Measurements from ENCODE around the gene CCDC85B. TPM values are rescaled to one million over a fixed set of nuclear protein-coding genes. Genes with fewer than 3 reads are reported as not detected.

The CCDC85B gene
- total RNA-seq, 1 experiment from 2014 or later = 20.8 TPM

DNA sequence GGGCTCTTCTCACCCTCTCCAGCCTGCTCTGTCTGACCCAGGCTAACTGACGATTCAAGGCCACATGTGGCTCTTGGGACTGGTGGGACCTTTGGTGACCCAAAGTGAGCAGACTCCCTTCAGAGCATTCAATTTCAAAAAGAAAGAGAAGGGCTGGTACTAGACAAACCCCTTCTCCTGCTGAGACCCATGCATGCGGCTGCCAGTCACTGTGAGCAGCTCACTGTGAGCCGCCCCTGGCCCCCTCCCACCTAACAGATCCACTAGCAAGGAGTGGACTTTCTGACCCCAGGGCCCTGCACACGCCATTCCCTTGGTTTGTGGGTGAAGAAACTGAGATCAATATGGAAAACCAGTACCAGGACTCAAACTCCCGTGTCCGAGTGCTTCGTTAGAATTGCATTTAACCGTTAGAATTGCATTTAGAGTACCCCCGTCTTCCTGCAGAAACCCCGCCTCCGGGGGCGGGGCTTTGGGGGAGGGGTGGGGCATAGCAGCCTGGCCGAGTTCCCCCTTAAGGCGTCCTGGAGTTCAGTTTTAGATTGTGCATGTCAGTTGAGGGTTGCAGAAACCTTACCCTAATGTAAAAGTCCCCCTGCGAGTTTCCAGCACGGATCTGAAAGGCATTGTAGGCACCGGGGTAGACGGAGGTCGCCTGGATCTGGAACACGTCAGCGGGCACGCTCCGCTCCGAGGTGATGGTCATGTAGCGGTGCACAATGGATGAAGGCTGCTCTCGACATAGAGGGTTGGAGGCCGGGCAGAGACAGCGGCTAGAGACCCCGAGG lies 23.0 kb upstream of the CCDC85B start:
- H3K4me3 Mint-ChIP-seq (ENCODE audit: unreplicated experiment) = no peak overlapping the region
- peaks cover 6% of the 10 kb centered on the region for H3K4me1 Mint-ChIP-seq (ENCODE audit: insufficient read depth, unreplicated experiment)
- intact Hi-C loops (cut with micrococcal nuclease) = no loop called here
- no peaks in the 10 kb centered on the region for H3K9me3 Mint-ChIP-seq (ENCODE audit: unreplicated experiment)
- DNase-seq (ENCODE audit: unreplicated experiment) = no peak
- H3K27me3 Mint-ChIP-seq (ENCODE audit: insufficient read depth, unreplicated experiment) = no peaks in the 10 kb centered on the region
- peaks cover 29% of the 10 kb centered on the region for H3K36me3 Mint-ChIP-seq (ENCODE audit: insufficient read depth, unreplicated experiment)
- ChIA-PET POLR2A (interaction anchor here (0.8 kb wide), 1 partner anchor 9 kb away, joined by 4 read pairs; the partner anchor contains the start of gene CFL1), CTCF (interaction anchor here (0.8 to 1.3 kb wide), 2 partner anchors 17 to 20 kb away, joined by 3 to 4 read pairs; partner anchors contain the start of gene FIBP)
- TF ChIP-seq, protein P1, sequence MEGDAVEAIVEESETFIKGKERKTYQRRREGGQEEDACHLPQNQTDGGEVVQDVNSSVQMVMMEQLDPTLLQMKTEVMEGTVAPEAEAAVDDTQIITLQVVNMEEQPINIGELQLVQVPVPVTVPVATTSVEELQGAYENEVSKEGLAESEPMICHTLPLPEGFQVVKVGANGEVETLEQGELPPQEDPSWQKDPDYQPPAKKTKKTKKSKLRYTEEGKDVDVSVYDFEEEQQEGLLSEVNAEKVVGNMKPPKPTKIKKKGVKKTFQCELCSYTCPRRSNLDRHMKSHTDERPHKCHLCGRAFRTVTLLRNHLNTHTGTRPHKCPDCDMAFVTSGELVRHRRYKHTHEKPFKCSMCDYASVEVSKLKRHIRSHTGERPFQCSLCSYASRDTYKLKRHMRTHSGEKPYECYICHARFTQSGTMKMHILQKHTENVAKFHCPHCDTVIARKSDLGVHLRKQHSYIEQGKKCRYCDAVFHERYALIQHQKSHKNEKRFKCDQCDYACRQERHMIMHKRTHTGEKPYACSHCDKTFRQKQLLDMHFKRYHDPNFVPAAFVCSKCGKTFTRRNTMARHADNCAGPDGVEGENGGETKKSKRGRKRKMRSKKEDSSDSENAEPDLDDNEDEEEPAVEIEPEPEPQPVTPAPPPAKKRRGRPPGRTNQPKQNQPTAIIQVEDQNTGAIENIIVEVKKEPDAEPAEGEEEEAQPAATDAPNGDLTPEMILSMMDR (IDR thresholded peaks at IDR 0.05; ENCODE audit: unreplicated experiment) = no peak
- no peak overlapping the region for H3K27ac Mint-ChIP-seq (ENCODE audit: low read depth, unreplicated experiment)
- BruUV-seq (replicated peaks) = no TSS peak

DNA sequence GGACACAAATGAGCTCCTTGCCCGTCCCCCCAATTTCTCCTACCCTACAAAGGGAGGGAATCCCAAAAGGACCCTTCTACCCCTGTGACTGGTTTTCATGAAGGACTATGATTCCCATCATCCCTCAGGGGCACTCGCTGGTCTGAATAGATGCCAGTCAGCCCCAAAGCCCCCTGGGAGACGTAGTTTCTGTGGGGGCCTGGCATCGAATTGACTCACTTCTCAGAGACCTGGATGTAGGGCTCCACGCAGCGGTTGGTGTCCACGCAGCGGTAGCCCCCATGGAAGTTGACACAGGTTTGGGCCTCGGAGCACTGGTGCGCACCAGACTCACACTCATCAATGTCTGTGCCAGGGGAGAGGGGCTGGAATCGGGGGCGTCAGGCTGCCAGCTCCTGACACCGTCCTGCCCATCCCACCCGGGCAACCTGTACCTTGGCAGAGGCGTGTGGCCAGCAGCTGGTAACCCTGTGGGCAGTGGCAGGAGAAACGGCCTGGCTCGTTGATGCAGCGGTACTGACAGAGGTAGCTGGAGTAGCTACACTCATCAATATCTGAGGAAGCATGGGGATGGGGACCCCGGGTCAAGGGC lies 22.3 kb upstream of the CCDC85B start:
- Mint-ChIP-seq H3K27ac (ENCODE audit: low read depth, unreplicated experiment) (no peak overlapping the region), H3K36me3 (ENCODE audit: insufficient read depth, unreplicated experiment) (peaks cover 29% of the 10 kb centered on the region), H3K9me3 (ENCODE audit: unreplicated experiment) (no peaks in the 10 kb centered on the region), H3K4me3 (ENCODE audit: unreplicated experiment) (no peak overlapping the region), H3K4me1 (ENCODE audit: insufficient read depth, unreplicated experiment) (peaks cover 4% of the 10 kb centered on the region), H3K27me3 (ENCODE audit: insufficient read depth, unreplicated experiment) (no peaks in the 10 kb centered on the region)
- ChIA-PET POLR2A (interaction anchor here (1.0 to 4.6 kb wide), 4 partner anchors 9 to 52 kb away, joined by 3 to 57 read pairs (median 15); partner anchors contain the start of genes CCDC85B, CFL1, FIBP and MUS81), CTCF (interaction anchor here (1.2 to 4.5 kb wide), 3 partner anchors 8 to 18 kb away, joined by 3 to 41 read pairs (median 6); partner anchors contain the start of gene MUS81)
- no peak for DNase-seq (ENCODE audit: unreplicated experiment)
- intact Hi-C loops (cut with micrococcal nuclease) = no loop called here
- BruUV-seq (replicated peaks) = no TSS peak
- TF ChIP-seq, protein P1 (IDR thresholded peaks at IDR 0.05; ENCODE audit: unreplicated experiment) = no peak

DNA sequence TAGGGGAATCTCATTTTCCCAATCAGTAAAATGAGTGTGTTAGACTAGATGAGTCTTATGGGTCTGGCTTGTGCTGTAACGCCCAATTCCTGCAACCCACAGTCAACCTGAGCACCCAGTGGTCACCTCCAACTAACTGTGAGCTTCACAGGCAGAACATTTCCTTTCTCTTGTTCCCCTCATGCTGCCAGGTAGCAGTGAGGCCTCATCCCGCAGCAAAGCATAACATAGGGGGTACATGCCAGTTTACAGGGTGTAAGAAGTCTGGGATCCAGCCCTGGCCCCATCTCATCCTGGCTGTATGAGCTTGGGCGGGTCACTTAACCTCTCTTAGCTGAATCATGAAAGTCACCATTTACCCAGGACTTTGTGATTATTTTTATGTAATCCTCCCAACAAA lies 21.6 kb upstream of the CCDC85B start:
- TF ChIP-seq, protein P1 (IDR thresholded peaks at IDR 0.05; ENCODE audit: unreplicated experiment) = no peak
- Mint-ChIP-seq H3K36me3 (ENCODE audit: insufficient read depth, unreplicated experiment) (peaks cover 22% of the 10 kb centered on the region), H3K4me1 (ENCODE audit: insufficient read depth, unreplicated experiment) (peaks cover 7% of the 10 kb centered on the region), H3K27me3 (ENCODE audit: insufficient read depth, unreplicated experiment) (no peaks in the 10 kb centered on the region), H3K9me3 (ENCODE audit: unreplicated experiment) (no peaks in the 10 kb centered on the region), H3K27ac (ENCODE audit: low read depth, unreplicated experiment) (no peak overlapping the region), H3K4me3 (ENCODE audit: unreplicated experiment) (no peak overlapping the region)
- intact Hi-C loops (cut with micrococcal nuclease) = no loop called here
- POLR2A ChIA-PET = interaction anchor here (1.0 to 4.6 kb wide), 5 partner anchors 9 to 285 kb away, joined by 3 to 57 read pairs (median 4); partner anchors contain the start of genes CCDC85B, CFL1, FIBP and MUS81
- CTCF ChIA-PET = interaction anchor here (0.7 to 4.5 kb wide), 5 partner anchors 9 to 506 kb away, joined by 3 to 41 read pairs (median 3); partner anchors contain the start of gene MUS81
- DNase-seq (ENCODE audit: unreplicated experiment) = no peak
- BruUV-seq (replicated peaks) = no TSS peak

All from MCF 10A (cell line).